ENCODE data around the gene MOB2. TPM values are rescaled to one million over a fixed set of nuclear protein-coding genes. Genes with fewer than 3 reads are reported as not detected.

Gene MOB2
- total RNA-seq, 1 experiment from 2014 or later, result 22.7 TPM

GRCh38 chr11:1473011-1473628 is 13.5 kb downstream of the MOB2 start:
- H2BK120ac ChIP-seq (ENCODE audit: low read depth, low read length, poor library complexity, severe bottlenecking), result no peak overlapping the region
- no peaks in the 10 kb centered on the region for H3K79me2 ChIP-seq (ENCODE audit: insufficient read depth, low read length)
- H3K9ac ChIP-seq (ENCODE audit: extremely low read depth, insufficient read length, low read length), result no peak overlapping the region
- H3K27me3 ChIP-seq (ENCODE audit: insufficient read depth, low read length), result no peaks in the 10 kb centered on the region
- H4K8ac ChIP-seq (replicated peaks; ENCODE audit: insufficient read length, low read depth, low read length), result no peak overlapping the region
- no peak overlapping the region for H3T11ph ChIP-seq (ENCODE audit: low read length)
- WGBS (ENCODE audit: extremely low coverage, insufficient read length, low lambda C conversion rate), result no CpG with 5 or more reads among the region's 12 CpGs
- Mint-ChIP-seq H3K4me3 (no peak overlapping the region), H3K27me3 (ENCODE audit: low read depth) (peaks cover 1% of the 10 kb centered on the region; the same call in 1 of the 2 replicates), H3K9me3 (no peaks in the 10 kb centered on the region), H3K4me1 (peaks cover 0 to 3% of the 10 kb centered on the region in 2 experiments; a peak in 1 of 4 replicates), H3K36me3 (ENCODE audit: insufficient read depth in 1 of 3, low read depth in 3 of 3) (peaks cover 0 to 2% (median under 1%) of the 10 kb centered on the region in 3 experiments; a peak in 3 of 7 replicates), H3K27ac (no peak overlapping the region)
- no peak overlapping the region for H3K23ac ChIP-seq (ENCODE audit: insufficient read length, low read depth, low read length)
- H2AFZ ChIP-seq (ENCODE audit: low read length), result no peak overlapping the region
- H2BK15ac ChIP-seq (ENCODE audit: low read depth, low read length), result no peak overlapping the region
- H3K27ac ChIP-seq (ENCODE audit: insufficient read length, low read depth, low read length), result no peak overlapping the region
- H4K91ac ChIP-seq (ENCODE audit: insufficient read length, low read depth, low read length), result no peak overlapping the region
- no peak overlapping the region for H3K4me2 ChIP-seq (ENCODE audit: insufficient read depth, insufficient read length, low read length)
- H2AK5ac ChIP-seq (ENCODE audit: insufficient read length, low read length), result no peak overlapping the region
- H3K4me1 ChIP-seq (ENCODE audit: insufficient read depth, low read length), result no peaks in the 10 kb centered on the region
- no peaks in the 10 kb centered on the region for H4K20me1 ChIP-seq (ENCODE audit: control insufficient read depth, insufficient read depth, insufficient read length)
- H3K14ac ChIP-seq (ENCODE audit: insufficient read depth, low read length), result no peak overlapping the region; the same call in 1 of the 2 replicates
- no peak overlapping the region for H2BK20ac ChIP-seq (ENCODE audit: low read depth, low read length, poor library complexity, severe bottlenecking)
- no peak overlapping the region for H3K56ac ChIP-seq (ENCODE audit: insufficient read length, low read depth, low read length)
- DNase-seq, result no peak
- no peaks in the 10 kb centered on the region for H3K23me2 ChIP-seq (ENCODE audit: insufficient read length, low read depth, low read length, poor library complexity, severe bottlenecking)
- no peak overlapping the region for H4K5ac ChIP-seq (ENCODE audit: insufficient read length, low read depth, low read length)
- no peaks in the 10 kb centered on the region for H3K79me1 ChIP-seq (ENCODE audit: insufficient read depth, low read depth, low read length, poor library complexity, severe bottlenecking)
- TF ChIP-seq CTCF (conservative IDR thresholded peaks at IDR 0.05), result no peak
- H3K9me3 ChIP-seq (ENCODE audit: control insufficient read depth, low read depth, low read length), result no peaks in the 10 kb centered on the region
- H2BK12ac ChIP-seq (ENCODE audit: insufficient read length, low read depth, low read length), result no peak overlapping the region
- H3K18ac ChIP-seq (ENCODE audit: insufficient read length, low read depth, low read length), result no peak overlapping the region
- no peak overlapping the region for H3K4ac ChIP-seq (ENCODE audit: low read depth, low read length)
- no peak overlapping the region for H2BK5ac ChIP-seq (ENCODE audit: insufficient read length, low read length)
